ACHN (cell line): ENCODE data around the gene CTIF.

Experiments
- DNase-seq: peaks from one replicate; pipeline ENCODE4 v3.0.0-alpha.2; 2015
- in situ Hi-C: cut with HindIII; loops from 2 replicates; pipeline ENCODE4 v1.10.0; 2017; ENCODE audit warnings: low sequenced_read_pairs, low pct_ligation_motif_present, low pct_unique_long_range_greater_than_20kb

The CTIF gene

DNA sequence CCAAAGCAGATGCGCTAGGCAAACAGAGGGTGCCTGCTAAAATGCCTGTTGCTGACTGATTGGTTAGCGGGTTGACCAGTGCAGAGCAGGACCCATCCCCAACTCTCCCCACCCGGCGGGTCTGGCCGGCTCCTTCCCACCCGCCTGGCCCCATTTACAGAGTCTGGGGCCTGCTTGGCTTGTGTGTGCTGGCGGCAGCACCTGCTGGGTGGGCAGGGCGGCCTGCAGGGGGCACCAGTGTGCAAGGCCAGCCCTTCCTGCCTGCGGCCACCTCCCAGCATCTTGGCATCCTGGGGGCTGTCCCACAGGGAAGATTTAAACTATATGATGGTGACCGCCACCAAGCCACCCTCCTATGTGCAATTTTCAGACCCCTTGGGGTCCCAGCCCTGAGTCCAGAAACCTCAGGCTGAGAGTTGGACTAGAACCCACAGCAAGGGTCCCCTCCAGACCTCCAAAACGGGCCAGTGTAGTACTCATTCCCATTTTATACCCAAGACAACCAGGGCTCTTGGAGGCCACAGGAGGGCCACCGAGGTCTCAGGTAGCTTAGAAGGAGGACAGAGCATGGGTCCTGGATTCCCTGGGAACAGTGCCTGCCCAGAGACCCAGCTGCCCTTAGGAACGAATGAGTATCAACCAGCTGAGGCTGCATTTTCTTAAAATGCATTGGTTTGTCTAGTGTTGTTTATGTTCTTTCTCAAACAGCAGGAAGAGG is 238.4 kb downstream of the CTIF start:
- in situ Hi-C loops = no loop called here
- peak; percentile 45 for DNase-seq

DNA sequence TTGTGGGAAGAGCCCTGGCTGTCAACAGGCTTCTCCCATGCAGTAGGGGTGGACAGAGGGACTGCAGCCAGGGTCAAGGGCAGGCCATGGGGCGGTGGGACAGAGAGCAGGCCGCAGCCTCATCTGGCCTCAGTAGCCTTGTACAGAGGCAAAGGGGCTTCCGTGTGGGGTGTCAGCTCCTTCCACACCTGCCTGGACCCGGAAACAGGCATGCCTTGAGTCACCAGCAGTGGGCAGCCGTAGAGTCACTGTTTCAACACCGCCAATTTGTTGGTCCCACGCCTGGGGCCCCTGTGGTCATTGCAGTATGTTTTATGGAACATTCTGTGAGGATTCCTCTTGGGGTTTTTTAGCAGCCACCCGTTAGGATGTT is 238.9 kb downstream of the CTIF start:
- DNase-seq = no peak
- in situ Hi-C loops = no loop called here

- DNase-seq = no peak
- in situ Hi-C loops = no loop called here
Measured at GRCh38 chr18:48778344-48779011, 239.6 kb downstream of the CTIF start.

DNA sequence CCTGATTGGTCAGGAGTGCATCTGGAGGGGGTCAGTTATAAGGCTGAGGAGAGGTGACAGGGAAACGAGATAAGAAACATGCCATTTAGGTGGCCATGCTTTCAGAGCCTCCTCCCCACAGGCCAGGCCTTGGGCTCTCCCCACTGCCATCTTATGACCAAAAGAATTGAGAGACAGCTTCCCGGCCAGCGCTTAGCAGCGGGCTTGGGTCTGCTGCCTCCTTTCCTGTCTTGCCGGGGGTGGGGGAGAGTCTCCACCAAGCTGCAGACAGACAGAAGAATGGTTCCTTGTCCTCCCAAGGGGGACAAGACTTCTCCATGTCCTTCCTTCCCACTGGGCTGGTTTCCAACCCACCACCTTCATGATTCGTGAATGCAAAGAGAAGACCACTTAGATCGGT is 240.6 kb downstream of the CTIF start:
- in situ Hi-C loops = no loop called here
- DNase-seq = no peak

- DNase-seq = no peak
- in situ Hi-C loops = no loop called here
Measured at GRCh38 chr18:48780201-48780912, 241.5 kb downstream of the CTIF start.

- in situ Hi-C loops = no loop called here
- DNase-seq = no peak
Measured at GRCh38 chr18:48780913-48781162, 242.0 kb downstream of the CTIF start.

DNA sequence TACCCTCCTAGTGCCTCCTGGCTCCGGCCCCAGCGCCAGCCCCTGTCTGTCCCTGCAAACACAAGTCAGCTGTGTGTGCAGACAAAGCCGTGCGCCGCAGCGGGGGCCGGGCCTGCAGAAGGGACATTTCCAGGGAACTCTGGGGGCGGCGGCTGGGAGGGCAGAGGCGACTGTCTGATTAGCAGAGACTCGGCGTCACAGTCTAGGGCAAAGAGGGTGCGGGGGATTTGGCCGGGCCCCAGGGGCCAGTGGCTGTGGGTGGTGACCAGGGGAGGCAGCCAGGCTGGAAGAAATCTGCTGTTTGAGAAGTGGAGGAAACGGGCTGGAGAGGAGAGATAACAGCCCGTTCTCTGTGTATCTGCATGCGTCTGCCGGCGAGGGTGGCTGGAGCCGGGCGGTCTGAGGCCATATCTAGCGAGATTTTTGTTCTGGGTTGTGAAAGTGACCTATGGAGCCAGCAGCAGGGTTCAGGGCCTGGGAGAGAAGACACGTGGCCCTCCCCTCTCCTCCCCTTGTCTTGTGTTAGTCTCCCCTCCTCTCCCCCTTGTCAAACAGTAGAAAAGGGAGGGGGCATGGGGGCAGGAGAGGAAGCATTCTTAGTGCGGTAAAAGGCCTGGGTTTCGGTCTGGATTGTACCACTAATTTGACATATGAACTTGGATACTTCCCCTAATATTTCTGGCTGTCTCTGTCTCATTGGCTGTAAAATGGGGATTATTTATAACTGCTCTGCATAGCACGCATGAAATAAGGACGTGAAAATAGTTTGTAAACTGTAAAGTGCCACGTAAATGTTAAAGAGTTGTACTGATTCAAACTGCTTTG is 242.5 kb downstream of the CTIF start:
- DNase-seq = no peak
- in situ Hi-C loops = no loop called here

GRCh38 chr18:48781988-48782363 is 243.1 kb downstream of the CTIF start:
- in situ Hi-C loops = no loop called here
- DNase-seq = no peak

GRCh38 chr18:48782381-48782861 is 243.6 kb downstream of the CTIF start:
- no peak for DNase-seq
- in situ Hi-C loops = no loop called here

GRCh38 chr18:48783616-48784520 is 245.0 kb downstream of the CTIF start:
- in situ Hi-C loops = no loop called here
- DNase-seq = no peak

GRCh38 chr18:48784656-48785055 is 245.8 kb downstream of the CTIF start:
- in situ Hi-C loops = no loop called here
- DNase-seq = no peak

DNA sequence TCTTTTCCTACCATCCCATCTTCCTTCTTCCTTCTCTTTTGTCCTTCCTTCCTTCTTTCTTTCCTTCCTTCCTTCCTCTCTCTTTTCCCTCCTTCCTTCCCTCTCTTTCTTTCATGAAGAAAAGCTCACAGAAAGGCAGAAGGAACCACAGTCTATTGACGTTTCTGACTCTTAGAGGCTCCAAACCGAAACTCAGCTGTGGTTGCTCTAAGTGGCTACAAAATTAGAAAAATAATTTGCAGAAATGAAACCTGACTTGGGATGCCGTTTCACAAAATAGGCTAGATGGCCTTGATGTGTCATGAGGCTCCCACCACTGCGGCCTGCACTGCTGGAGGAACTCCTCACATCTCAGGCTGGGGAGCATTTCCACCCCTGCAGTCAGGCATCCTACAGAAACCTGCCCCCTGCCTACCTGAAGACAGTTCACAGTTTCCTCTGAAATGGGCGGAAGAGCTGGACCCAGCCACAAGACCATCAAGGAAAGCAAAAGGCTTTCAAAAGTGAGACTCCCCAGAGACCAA is 246.3 kb downstream of the CTIF start:
- DNase-seq = no peak
- in situ Hi-C loops = no loop called here

DNA sequence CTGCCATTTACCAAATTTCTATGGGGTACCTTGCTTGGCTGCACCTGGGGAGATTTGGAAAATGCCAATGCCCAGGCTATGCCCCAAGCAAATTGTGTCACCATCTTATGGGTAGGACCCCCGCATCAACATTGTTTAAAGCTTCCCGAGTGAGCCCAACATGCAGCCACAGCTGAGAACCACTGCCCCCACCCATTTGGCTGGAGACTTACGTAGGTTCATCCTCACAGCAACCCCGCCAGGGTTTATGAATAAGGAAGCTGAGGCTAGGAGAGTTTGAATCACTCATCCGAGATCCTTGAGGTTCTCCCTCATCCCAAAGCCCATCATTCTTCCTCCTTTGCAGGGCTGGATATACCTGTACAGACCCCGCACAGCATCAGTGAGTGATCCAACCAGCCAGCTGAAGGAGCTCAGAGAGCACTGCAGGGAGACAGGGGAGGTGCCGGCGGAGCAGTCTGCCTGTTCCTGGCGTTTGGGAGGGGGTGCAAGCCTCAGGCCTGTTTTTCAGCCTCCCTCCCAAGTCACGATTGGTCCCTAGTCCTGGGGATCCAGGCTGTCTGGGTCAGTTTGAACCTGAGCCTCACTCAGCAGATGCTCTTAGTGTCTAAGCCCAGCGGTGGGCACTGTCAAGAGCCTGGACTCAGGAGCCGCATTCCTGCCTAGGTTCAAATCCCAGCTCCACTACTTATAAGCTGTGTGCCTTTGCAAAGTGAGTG is 247.1 kb downstream of the CTIF start:
- in situ Hi-C loops = no loop called here
- DNase-seq = no peak

GRCh38 chr18:48786455-48787202 is 247.8 kb downstream of the CTIF start:
- no peak for DNase-seq
- in situ Hi-C loops = no loop called here

DNA sequence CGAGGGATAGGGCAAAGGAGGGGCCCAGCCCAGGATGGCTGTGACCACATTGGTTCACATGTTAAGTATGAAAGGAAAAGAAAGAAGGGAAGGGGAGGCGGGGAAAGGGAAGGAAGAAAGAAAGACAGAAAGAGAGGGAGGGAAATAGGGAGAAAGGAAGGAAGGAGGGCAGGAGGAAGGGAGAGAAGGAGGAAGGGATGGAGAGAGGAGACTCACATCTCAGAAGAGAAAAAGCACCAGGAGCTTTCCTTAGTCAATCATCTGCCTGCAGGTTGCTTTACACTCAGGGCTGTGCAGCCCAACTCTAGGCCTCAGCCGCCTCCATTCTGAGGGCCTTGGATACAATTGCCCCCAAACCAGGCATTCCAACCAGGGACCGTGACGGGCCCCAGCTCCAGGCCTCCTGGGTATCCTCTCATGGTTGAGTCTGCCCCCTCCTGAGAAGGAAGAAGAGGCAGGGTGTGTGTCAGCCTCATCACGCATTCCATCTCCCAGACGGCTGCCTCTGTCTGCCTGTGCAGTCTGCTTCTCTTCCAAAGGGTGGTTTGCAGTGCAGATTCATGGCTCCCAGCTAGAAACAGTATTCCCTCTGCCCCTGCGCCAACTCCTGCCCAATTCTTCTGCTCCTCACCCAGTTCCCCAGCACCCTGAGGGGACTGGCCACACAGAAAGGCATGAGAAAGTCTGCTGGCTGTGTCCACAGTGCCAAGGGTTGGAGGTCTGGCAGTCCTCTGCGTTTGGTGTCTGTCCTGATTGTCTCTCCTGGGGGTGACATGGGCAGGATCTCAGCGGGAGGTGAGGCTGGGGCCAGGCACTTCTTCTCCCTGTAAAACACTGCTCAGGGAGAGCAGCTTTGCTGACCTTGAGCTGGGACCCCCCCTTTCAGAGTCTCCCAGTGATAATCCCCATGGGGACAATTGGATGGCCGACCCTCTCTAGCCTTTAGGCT is 248.6 kb downstream of the CTIF start:
- in situ Hi-C loops = no loop called here

GRCh38 chr18:48788373-48788772 is 249.5 kb downstream of the CTIF start:
- no peak for DNase-seq

More for the DNA sequence above, 248.6 kb downstream of the CTIF start:
- DNase-seq = no peak

More at GRCh38 chr18:48788373-48788772, 249.5 kb downstream of the CTIF start:
- in situ Hi-C loops = no loop called here
